PC-9 (cell line): ENCODE results near the gene ZSCAN26. TPM values are rescaled to one million over a fixed set of nuclear protein-coding genes. Genes with fewer than 3 reads are reported as not detected.

Experiments
- BruUV-seq: library from RNA; stranded (reverse); fragments of 400-500 nt; replicated peaks from 2 replicates; lab custom pipeline; 2021; lab: Mats Ljungman, UMichigan
- CTCF ChIA-PET: fragments of 300-600 bp; sonication (Branson Sonifier 250); formaldehyde crosslinking; loops from one replicate; lab custom pipeline; 2022; ENCODE audit warnings: antibody characterized with exemption; lab: Charles Lee
- POLR2A ChIA-PET: fragments of 300-600 bp; sonication (Branson Sonifier 250); formaldehyde crosslinking; loops from one replicate; lab custom pipeline; 2022; ENCODE audit warnings: antibody characterized with exemption; ENCODE audit not compliant: unreplicated experiment; lab: Charles Lee
- DNase-seq, 2 experiments: peaks; one replicate each; pipeline versions ENCODE4 v3.0.0 to v3.0.0-alpha.2; 2015 to 2022; ENCODE audit warnings: mixed read lengths in 1 of 2
- H2AFZ ChIP-seq: fragments of 200-600 bp; sonication (generic); 2 replicates; pipeline ENCODE4 v1.8.1; 2017; ENCODE audit warnings: antibody characterized with exemption
- H3F3A ChIP-seq: fragments of 200-600 bp; sonication (generic); 2 replicates; pipeline ENCODE4 v1.8.1; 2017; ENCODE audit warnings: antibody characterized with exemption, mild to moderate bottlenecking, low read depth; ENCODE audit not compliant: insufficient read depth
- H3K27ac ChIP-seq: fragments of 200-600 bp; sonication (generic); 2 replicates; pipeline ENCODE4 v1.6.1; 2016; ENCODE audit warnings: mixed run types
- H3K27me3 ChIP-seq: fragments of 200-600 bp; sonication (generic); 2 replicates; pipeline ENCODE4 v1.6.1; 2016; ENCODE audit warnings: low read depth, mixed run types; ENCODE audit not compliant: insufficient read depth
- H3K36me3 ChIP-seq: fragments of 200-600 bp; sonication (generic); 2 replicates; pipeline ENCODE4 v1.6.1; 2016; ENCODE audit warnings: low read depth, mixed run types
- H3K4me1 ChIP-seq: fragments of 200-600 bp; sonication (generic); replicated peaks from 2 replicates; pipeline ENCODE4 v1.6.1; 2016; ENCODE audit warnings: mixed run types; ENCODE audit not compliant: insufficient read depth
- H3K4me2 ChIP-seq: fragments of 200-600 bp; sonication (generic); 2 replicates; pipeline ENCODE4 v1.6.1; 2017; ENCODE audit warnings: mixed run types
- H3K4me3 ChIP-seq: fragments of 200-600 bp; sonication (generic); 2 replicates; pipeline ENCODE4 v1.6.1; 2016; ENCODE audit warnings: mixed run types
- H3K79me2 ChIP-seq: fragments of 200-600 bp; sonication (generic); 2 replicates; pipeline ENCODE4 v1.6.1; 2017; ENCODE audit warnings: low read depth, mixed run types
- H3K9me2 ChIP-seq: fragments of 200-600 bp; sonication (generic); 2 replicates; pipeline ENCODE4 v1.8.1; 2017; ENCODE audit warnings: mild to moderate bottlenecking; ENCODE audit not compliant: insufficient read depth
- H3K9me3 ChIP-seq: fragments of 200-600 bp; sonication (generic); 2 replicates; pipeline ENCODE4 v1.8.1; 2016; ENCODE audit warnings: low read depth; ENCODE audit not compliant: insufficient read depth
- H4K20me1 ChIP-seq: fragments of 200-600 bp; sonication (generic); 2 replicates; pipeline ENCODE4 v1.8.1; 2017; ENCODE audit not compliant: insufficient read depth
- EZH2 ChIP-seq: fragments of 200-600 bp; sonication (generic); IDR thresholded peaks from 2 replicates; pipeline ENCODE4 v1.8.0; 2017; ENCODE audit warnings: antibody characterized with exemption, low read depth
- intact Hi-C: fragments of 100-400 bp; cut with micrococcal nuclease; formaldehyde crosslinking; loops from one replicate; pipeline ENCODE4 v1.10.0; 2022; ENCODE audit not compliant: unreplicated experiment
- total RNA-seq: library from RNA; stranded (reverse); gene quantifications from 2 replicates; pipeline ENCODE4 v1.2.3, GENCODE V29; 2021
- TF ChIP-seq, protein P1 (sequence below): fragments of 200-600 bp; sonication (generic); conservative IDR thresholded peaks from 2 replicates; pipeline ENCODE4 v1.6.1; 2017; ENCODE audit warnings: mixed run types, antibody characterized with exemption, mild to moderate bottlenecking, moderate library complexity

ZSCAN26 gene
- total RNA-seq, 1 experiment from 2014 or later = 14.8 TPM

DNA sequence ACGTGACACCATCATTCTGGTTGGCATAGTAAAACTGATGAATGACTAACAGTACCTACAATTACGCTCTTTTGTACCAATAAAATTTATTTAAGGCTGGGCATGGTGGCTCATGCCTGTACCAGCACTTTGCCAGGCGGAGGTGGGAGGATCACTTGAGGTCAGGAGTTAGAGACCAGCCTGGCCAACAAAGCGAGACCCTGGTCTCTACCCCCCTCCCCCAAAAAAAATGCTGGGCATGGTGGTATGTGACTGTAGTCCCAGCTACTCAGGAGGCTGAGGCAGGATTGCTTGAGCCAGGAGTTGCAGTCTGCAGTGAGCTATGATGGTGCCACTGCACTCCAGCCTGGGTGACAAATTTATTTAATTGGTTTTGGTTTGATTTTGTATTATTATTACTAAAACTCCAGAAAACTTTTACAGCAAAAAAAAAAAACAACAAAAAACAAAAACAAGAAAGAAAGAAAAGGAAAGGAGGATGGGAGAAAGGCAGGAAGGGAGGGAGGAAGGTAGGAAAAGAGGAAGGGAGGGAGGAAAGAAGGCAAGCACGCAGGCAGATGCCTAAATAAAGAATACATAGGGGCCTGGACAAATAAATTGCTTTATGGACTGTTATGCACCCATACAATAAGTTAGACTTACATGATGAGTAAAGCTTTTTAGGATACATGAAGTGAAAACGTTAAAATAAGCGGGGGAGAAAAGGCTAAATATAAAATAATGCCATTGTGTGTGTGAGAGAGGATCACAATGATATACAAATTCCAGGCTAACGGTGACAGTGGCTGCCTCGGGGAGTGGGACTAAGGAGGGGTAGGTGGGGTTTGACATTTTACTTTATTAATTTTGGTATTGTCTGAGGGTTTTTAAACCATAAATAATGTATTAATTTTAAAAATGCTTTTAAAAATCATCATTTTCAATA, 42.5 kb upstream of the ZSCAN26 start:
- DNase-seq = no peak
- Histone ChIP-seq H3K36me3 (peaks cover 6% of the 10 kb centered on the region), H3F3A (no peaks in the 10 kb centered on the region), H3K4me1 (peaks cover 18% of the 10 kb centered on the region), H3K9me3 (no peaks in the 10 kb centered on the region), H4K20me1 (no peaks in the 10 kb centered on the region), H3K4me2 (peak overlapping the region; percentile 94), H3K27me3 (no peaks in the 10 kb centered on the region), H3K9me2 (no peaks in the 10 kb centered on the region), H3K4me3 (peak overlapping the region; percentile 79), H2AFZ (peak overlapping the region; percentile 92), H3K79me2 (peaks cover 17% of the 10 kb centered on the region), H3K27ac (peak overlapping the region; percentile 33; the same call in 1 of the 2 replicates)
- BruUV-seq = TSS peak; percentile 70
- intact Hi-C loops = loop anchor here (1.0 to 5.0 kb wide), 4 partner anchors 28 to 133 kb away; partner anchors contain the start of genes ZKSCAN4 and ZKSCAN8
- no peak for TF ChIP-seq EZH2
- TF ChIP-seq, protein P1, sequence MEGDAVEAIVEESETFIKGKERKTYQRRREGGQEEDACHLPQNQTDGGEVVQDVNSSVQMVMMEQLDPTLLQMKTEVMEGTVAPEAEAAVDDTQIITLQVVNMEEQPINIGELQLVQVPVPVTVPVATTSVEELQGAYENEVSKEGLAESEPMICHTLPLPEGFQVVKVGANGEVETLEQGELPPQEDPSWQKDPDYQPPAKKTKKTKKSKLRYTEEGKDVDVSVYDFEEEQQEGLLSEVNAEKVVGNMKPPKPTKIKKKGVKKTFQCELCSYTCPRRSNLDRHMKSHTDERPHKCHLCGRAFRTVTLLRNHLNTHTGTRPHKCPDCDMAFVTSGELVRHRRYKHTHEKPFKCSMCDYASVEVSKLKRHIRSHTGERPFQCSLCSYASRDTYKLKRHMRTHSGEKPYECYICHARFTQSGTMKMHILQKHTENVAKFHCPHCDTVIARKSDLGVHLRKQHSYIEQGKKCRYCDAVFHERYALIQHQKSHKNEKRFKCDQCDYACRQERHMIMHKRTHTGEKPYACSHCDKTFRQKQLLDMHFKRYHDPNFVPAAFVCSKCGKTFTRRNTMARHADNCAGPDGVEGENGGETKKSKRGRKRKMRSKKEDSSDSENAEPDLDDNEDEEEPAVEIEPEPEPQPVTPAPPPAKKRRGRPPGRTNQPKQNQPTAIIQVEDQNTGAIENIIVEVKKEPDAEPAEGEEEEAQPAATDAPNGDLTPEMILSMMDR = no peak
- ChIA-PET POLR2A (interaction anchor here (0.6 to 0.7 kb wide), 3 partner anchors 10 to 1860 kb away, joined by 3 to 23 read pairs (median 5); no protein-coding TSS in a partner anchor), CTCF (no interaction called here)

DNA sequence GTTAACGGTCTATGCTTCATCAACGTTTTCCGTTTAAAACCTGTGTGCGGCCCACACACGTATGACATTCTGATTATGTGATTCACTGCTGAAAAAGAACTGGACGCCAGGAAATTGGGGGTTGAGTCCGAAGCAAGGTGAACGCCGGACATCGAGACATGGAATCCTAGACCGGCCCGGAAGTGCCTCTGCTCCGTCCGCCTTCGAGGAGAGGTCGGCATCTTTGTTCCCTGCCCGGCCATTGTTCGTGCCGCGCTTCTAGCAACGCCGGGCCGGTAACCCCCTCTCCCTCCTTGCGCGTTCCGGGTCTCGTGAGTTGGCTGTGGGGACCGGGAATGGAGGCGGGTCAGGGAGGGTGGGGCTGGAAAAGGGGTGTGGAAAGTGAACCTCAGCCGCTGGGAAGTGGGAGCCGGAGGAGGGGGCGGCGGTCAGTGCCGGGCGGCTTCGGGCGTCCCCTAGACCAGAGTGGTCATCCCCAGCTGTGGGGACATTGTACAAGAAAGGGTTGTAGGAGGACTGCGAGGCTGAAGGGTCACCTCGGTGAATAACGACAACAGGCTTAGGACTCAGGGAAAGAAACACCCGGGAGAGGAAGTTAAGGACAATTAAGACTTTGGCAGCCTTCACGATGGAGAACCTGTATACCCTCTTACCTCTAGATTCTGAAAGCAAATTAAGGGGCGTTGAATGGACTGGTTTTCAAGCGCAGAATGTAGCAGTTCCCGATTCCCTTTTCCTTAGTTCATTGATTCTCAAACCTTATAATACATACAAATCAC, 41.7 kb upstream of the ZSCAN26 start, which contains the start of gene ZSCAN9:
Gene ZSCAN9 (plus strand): TSS at position 220 of the 779 bp plus-strand sequence. CDS start 1,810 bp downstream, outside the sequence.
- peak within 1 kb of the TSS; percentile 92 for H2AFZ ChIP-seq
- no peaks in the 10 kb centered on the region for H3K9me2 ChIP-seq
- H3K79me2 ChIP-seq = peaks cover 17% of the 10 kb centered on the region
- H3F3A ChIP-seq = no peaks in the 10 kb centered on the region
- TF ChIP-seq EZH2 = no peak
- TF ChIP-seq, protein P1 = no peak
- peaks cover 6% of the 10 kb centered on the region for H3K36me3 ChIP-seq
- peak within 1 kb of the TSS; percentile 33 for H3K27ac ChIP-seq
- peak within 1 kb of the TSS; percentile 79 for H3K4me3 ChIP-seq
- peak within 1 kb of the TSS; percentile 94 for H3K4me2 ChIP-seq
- no peaks in the 10 kb centered on the region for H3K27me3 ChIP-seq
- no peaks in the 10 kb centered on the region for H3K9me3 ChIP-seq
- ChIA-PET POLR2A (no interaction called here), CTCF (no interaction called here)
- DNase-seq = peak; percentile 86 to 87
- no peaks in the 10 kb centered on the region for H4K20me1 ChIP-seq
- intact Hi-C loops = loop anchor here (1.0 to 5.0 kb wide), 4 partner anchors 27 to 132 kb away; partner anchors contain the start of genes ZKSCAN4 and ZKSCAN8
- BruUV-seq = no TSS peak
- H3K4me1 ChIP-seq = peaks cover 16% of the 10 kb centered on the region

DNA sequence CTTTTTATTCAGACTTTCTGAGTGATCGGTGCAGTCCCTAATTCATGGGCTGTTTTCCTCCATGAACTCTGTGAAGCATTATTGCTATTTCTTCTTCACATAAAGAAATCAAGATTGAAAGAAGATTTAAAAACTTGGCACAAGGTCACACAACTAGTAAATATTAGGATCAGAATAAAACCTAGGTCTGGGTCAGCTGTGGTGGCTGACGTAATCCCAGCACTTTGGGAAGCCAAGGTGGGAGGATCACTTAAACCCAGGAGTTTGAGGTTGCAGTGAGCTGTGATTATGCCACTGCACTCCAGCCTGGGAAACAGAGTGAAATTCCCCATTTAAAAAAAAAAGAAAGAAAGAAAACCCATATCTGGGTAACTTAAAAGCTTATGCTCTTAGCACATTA, 40.5 kb upstream of the ZSCAN26 start:
- H3K4me1 ChIP-seq = peaks cover 16% of the 10 kb centered on the region
- ChIA-PET CTCF (no interaction called here), POLR2A (no interaction called here)
- H3K4me3 ChIP-seq = peak overlapping the region; percentile 79; the same call in 1 of the 2 replicates
- H2AFZ ChIP-seq = no peak overlapping the region
- no peak overlapping the region for H3K27ac ChIP-seq
- no peak for DNase-seq
- TF ChIP-seq, protein P1 = no peak
- no peak for TF ChIP-seq EZH2
- H3K79me2 ChIP-seq = peaks cover 17% of the 10 kb centered on the region
- no TSS peak for BruUV-seq
- H4K20me1 ChIP-seq = no peaks in the 10 kb centered on the region
- no peaks in the 10 kb centered on the region for H3K9me3 ChIP-seq
- peaks cover 6% of the 10 kb centered on the region for H3K36me3 ChIP-seq
- no peaks in the 10 kb centered on the region for H3K27me3 ChIP-seq
- intact Hi-C loops = loop anchor here (5.0 kb wide), 1 partner anchor 131 kb away; no protein-coding TSS in a partner anchor
- peak overlapping the region; percentile 94 for H3K4me2 ChIP-seq
- H3K9me2 ChIP-seq = no peaks in the 10 kb centered on the region
- no peaks in the 10 kb centered on the region for H3F3A ChIP-seq
